ENCODE results near the gene MAGEF1. TPM values are rescaled to one million over a fixed set of nuclear protein-coding genes. Genes with fewer than 3 reads are reported as not detected.

Gene MAGEF1
- total and polyA plus RNA-seq, 2 of the 13 experiments (the other 11 are each of a cell fraction or from before 2014, with no cell fraction given) = 26.0 to 62.4 TPM

DNA sequence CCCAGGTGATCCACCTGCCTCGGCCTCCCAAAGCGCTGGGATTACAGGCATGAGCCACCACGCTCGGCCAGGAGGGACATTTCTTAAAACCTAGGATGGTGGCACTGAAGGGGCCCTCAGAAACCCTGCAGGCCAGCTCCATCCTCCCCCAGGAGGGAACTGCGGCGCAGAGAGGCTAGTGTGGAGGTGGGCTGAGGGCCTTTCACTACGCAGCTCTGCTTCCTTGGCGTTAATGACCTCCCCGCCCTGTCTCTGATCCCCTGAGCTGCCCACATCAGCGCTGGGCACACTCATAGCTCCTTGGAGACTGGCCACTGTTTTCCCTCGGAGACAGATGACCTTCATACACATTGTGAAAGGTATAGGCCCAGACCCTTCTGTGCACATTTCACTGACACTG is 46.2 kb upstream of the MAGEF1 start:
- Histone ChIP-seq H4K20me1 (ENCODE audit: insufficient read depth, low read length) (0 out of 2 replicates have a peak, but pooled peaks cover 2% of the 10 kb centered on the region), H2AFZ (ENCODE audit: low read length) (no peak overlapping the region), H3K27me3 (ENCODE audit: control insufficient read depth in 1 of 2, insufficient read depth in 2 of 2, low read length in 2 of 2) (peaks cover 3 to 21% of the 10 kb centered on the region in 2 experiments), H3K79me2 (ENCODE audit: insufficient read depth, low read length) (no peaks in the 10 kb centered on the region), H3K4me3 (replicated peaks in 1 of 3; ENCODE audit: insufficient read depth in 1 of 3, low read depth in 2 of 3, low read length in 3 of 3) (no peak overlapping the region), H3K4me2 (ENCODE audit: low read depth, low read length) (no peak overlapping the region), H3K9ac (ENCODE audit: insufficient read depth, low read depth, low read length) (no peak overlapping the region), H3K9me3 (ENCODE audit: low read length) (no peaks in the 10 kb centered on the region), H3K27ac (ENCODE audit: extremely low read length, insufficient read depth, low read length) (no peak overlapping the region), H3K4me1 (ENCODE audit: insufficient read depth, low read length) (peaks cover 16% of the 10 kb centered on the region), H3K36me3 (replicated peaks in 1 of 2; ENCODE audit: control insufficient read depth in 1 of 2, insufficient read depth in 2 of 2, low read length in 2 of 2) (no peaks in the 10 kb centered on the region)
- intact Hi-C loops (cut with micrococcal nuclease; ENCODE audit: unreplicated experiment) (no loop called here), in situ Hi-C loops (cut with HindIII; ENCODE audit: extremely low pct_ligation_motif_present, low pct_unique_long_range_greater_than_20kb) (no loop called here)
- FAIRE-seq = no peak
- TF ChIP-seq SIN3A (IDR thresholded peaks at IDR 0.05; ENCODE audit: borderline replicate concordance, low read depth, low read length) = no peak
- no peak for TF ChIP-seq KLF6 (CRISPR knock-in tag; IDR thresholded peaks at IDR 0.05)
- TF ChIP-seq ZNF619 (CRISPR knock-in tag; IDR thresholded peaks at IDR 0.05) = no peak
- TF ChIP-seq SRSF9 (IDR thresholded peaks at IDR 0.05; ENCODE audit: borderline replicate concordance, insufficient read depth, low read depth, low read length, poor library complexity, severe bottlenecking) = no peak
- no peak for TF ChIP-seq ZNF383 (CRISPR knock-in tag; IDR thresholded peaks at IDR 0.05; ENCODE audit: borderline replicate concordance)
- TF ChIP-seq DPF2 (CRISPR knock-in tag; IDR thresholded peaks at IDR 0.05; ENCODE audit: borderline replicate concordance, low read depth) = no peak
- TF ChIP-seq ZBTB38 (CRISPR knock-in tag; IDR thresholded peaks at IDR 0.05) = no peak
- TF ChIP-seq ZSCAN20 (CRISPR knock-in tag; IDR thresholded peaks at IDR 0.05; ENCODE audit: borderline replicate concordance) = no peak
- no peak for DNase-seq (ENCODE audit: low spot score)
- WGBS (ENCODE audit: low lambda C conversion rate) = 52% methylated on average over 9 of the region's 11 CpGs
- BruUV-seq (replicated peaks) = no TSS peak
- ChIA-PET POLR2A (interaction anchor here (0.6 kb wide), 1 partner anchor 16 kb away, joined by 5 read pairs; no protein-coding TSS in a partner anchor), CTCF (ENCODE audit: low intra/inter-chr PET ratio, low total read pairs) (no interaction called here)
- ATAC-seq = no peak

DNA sequence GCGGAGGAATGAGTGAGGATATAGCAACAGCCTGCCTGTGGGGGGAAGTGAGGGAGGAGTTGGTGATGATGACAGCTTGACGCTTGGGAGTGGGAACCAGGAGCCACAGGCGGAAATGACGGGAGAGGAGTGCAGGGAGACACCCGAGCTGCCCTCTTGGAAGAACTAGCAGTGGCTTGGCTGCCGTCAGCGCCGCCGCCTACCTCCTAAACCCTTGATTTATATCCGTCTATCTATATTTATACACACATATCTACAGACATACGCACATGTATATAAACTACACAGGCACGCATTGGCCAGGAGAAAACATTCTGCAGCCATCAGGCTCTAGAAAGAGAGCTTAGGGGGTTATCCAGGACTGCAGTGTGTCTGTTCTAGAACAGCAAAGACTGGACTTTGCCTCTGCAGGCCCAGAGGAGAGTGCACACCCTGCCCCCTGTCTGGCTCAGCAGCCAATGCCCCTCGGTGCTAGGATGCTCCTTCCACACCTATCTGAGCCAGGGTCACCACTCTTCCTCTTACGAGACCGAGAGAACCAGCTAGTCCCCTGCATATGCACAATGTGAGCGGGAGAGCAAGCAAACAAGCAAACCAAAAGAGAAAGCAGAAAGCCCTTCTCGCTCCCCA is 45.3 kb upstream of the MAGEF1 start:
- no peaks in the 10 kb centered on the region for H3K79me2 ChIP-seq (ENCODE audit: insufficient read depth, low read length)
- H3K9ac ChIP-seq (ENCODE audit: insufficient read depth, low read depth, low read length) = no peak overlapping the region
- FAIRE-seq (no peak), ATAC-seq (peak; percentile 79), DNase-seq (ENCODE audit: low spot score) (no peak)
- no peak overlapping the region for H3K27ac ChIP-seq (ENCODE audit: extremely low read length, insufficient read depth, low read length)
- in situ Hi-C loops (cut with HindIII; ENCODE audit: extremely low pct_ligation_motif_present, low pct_unique_long_range_greater_than_20kb) (no loop called here), intact Hi-C loops (cut with micrococcal nuclease; ENCODE audit: unreplicated experiment) (no loop called here)
- H3K9me3 ChIP-seq (ENCODE audit: low read length) = no peaks in the 10 kb centered on the region
- H3K4me2 ChIP-seq (ENCODE audit: low read depth, low read length) = peak overlapping the region; percentile 27; the same call in 1 of the 2 replicates
- no peaks in the 10 kb centered on the region for H3K36me3 ChIP-seq (replicated peaks in 1 of 2; ENCODE audit: control insufficient read depth in 1 of 2, insufficient read depth in 2 of 2, low read length in 2 of 2)
- peaks cover 3 to 21% of the 10 kb centered on the region in 2 experiments for H3K27me3 ChIP-seq (ENCODE audit: control insufficient read depth in 1 of 2, insufficient read depth in 2 of 2, low read length in 2 of 2)
- H2AFZ ChIP-seq (ENCODE audit: low read length) = no peak overlapping the region
- H3K4me3 ChIP-seq (replicated peaks in 1 of 3; ENCODE audit: insufficient read depth in 1 of 3, low read depth in 2 of 3, low read length in 3 of 3) = no peak overlapping the region
- 0 out of 2 replicates have a peak, but pooled peaks cover 2% of the 10 kb centered on the region for H4K20me1 ChIP-seq (ENCODE audit: insufficient read depth, low read length)
- 37% methylated on average over 17 of the region's 17 CpGs for WGBS (ENCODE audit: low lambda C conversion rate)
- POLR2A ChIA-PET = no interaction called here
- TF ChIP-seq, protein P1, sequence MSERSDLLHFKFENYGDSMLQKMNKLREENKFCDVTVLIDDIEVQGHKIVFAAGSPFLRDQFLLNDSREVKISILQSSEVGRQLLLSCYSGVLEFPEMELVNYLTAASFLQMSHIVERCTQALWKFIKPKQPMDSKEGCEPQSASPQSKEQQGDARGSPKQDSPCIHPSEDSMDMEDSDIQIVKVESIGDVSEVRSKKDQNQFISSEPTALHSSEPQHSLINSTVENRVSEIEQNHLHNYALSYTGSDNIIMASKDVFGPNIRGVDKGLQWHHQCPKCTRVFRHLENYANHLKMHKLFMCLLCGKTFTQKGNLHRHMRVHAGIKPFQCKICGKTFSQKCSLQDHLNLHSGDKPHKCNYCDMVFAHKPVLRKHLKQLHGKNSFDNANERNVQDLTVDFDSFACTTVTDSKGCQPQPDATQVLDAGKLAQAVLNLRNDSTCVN (CRISPR knock-in tag; IDR thresholded peaks at IDR 0.05; ENCODE audit: borderline replicate concordance) = peak; percentile 88
- TF ChIP-seq ZNF343 (CRISPR knock-in tag; IDR thresholded peaks at IDR 0.05) = no peak
- peaks cover 16% of the 10 kb centered on the region for H3K4me1 ChIP-seq (ENCODE audit: insufficient read depth, low read length)
- CTCF ChIA-PET (ENCODE audit: low intra/inter-chr PET ratio, low total read pairs) = no interaction called here
- BruUV-seq (replicated peaks) = no TSS peak
